ENCODE measurements around the gene IFNW1.
"Not testable (repeated sequence)": the region's sequence is repeated elsewhere in the genome, so short reads cannot be mapped to it uniquely, and the experiment has no call there.

Gene IFNW1

DNA sequence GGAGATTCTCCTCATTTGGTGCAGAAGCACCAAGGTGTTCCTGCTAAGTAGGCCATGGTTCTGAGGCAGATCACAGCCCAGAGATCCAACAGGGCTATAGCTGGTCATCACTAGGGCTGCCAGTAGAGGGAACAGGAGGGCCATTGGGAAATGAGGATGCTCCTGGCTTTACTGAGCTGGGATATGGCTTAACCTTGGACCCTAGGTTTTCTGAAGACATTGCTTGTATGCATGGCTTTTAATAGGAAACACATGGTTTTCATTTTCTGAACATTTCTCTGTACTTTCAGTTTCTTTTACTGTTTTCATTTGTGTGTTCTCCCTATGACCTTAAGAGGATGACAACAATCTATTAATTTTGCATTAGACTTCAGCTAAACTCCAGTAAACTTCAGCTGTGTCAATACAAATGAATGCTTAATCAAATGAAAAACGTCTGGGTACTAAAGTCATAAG lies at the start of gene IFNW1:
Gene IFNW1, minus strand, starts transcription at position 406 of the 456 bp plus-strand sequence. Its CDS starts 262 bp downstream, at position 144.
- TF ChIP-seq, protein P1, sequence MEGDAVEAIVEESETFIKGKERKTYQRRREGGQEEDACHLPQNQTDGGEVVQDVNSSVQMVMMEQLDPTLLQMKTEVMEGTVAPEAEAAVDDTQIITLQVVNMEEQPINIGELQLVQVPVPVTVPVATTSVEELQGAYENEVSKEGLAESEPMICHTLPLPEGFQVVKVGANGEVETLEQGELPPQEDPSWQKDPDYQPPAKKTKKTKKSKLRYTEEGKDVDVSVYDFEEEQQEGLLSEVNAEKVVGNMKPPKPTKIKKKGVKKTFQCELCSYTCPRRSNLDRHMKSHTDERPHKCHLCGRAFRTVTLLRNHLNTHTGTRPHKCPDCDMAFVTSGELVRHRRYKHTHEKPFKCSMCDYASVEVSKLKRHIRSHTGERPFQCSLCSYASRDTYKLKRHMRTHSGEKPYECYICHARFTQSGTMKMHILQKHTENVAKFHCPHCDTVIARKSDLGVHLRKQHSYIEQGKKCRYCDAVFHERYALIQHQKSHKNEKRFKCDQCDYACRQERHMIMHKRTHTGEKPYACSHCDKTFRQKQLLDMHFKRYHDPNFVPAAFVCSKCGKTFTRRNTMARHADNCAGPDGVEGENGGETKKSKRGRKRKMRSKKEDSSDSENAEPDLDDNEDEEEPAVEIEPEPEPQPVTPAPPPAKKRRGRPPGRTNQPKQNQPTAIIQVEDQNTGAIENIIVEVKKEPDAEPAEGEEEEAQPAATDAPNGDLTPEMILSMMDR (conservative IDR thresholded peaks at IDR 0.05; ENCODE audit: low read depth, low read length) = peak; percentile 33
- no peak for DNase-seq (ENCODE audit: low read depth)
- H3K4me3 ChIP-seq (ENCODE audit: low read depth, low read length) = no peak within 1 kb of the TSS

DNA sequence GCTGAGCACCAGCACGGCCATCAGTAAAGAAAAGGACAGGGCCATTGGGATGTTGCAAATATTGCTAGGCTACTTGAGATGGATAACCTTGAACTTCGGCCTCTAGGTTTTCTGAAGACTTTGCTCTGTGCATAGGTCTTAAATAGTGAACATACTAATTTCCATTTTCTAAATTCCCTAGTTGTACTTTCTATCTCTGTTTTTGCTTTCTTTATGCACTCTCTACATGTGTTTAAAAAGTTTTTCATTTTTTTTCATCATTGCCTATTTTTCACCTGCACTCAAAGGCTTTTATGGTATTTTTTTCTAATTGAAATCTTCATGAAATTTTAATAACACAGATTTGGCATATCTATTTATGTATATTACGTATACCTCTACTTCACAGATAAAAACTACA lies 45.9 kb upstream of the IFNW1 start, which contains the start of gene IFNA4:
Gene IFNA4, minus strand, starts transcription at position 101 of the 400 bp plus-strand sequence. Its CDS starts 56 bp downstream, at position 45.
- H3K4me3 ChIP-seq (ENCODE audit: low read depth, low read length) = not testable (repeated sequence)

DNA sequence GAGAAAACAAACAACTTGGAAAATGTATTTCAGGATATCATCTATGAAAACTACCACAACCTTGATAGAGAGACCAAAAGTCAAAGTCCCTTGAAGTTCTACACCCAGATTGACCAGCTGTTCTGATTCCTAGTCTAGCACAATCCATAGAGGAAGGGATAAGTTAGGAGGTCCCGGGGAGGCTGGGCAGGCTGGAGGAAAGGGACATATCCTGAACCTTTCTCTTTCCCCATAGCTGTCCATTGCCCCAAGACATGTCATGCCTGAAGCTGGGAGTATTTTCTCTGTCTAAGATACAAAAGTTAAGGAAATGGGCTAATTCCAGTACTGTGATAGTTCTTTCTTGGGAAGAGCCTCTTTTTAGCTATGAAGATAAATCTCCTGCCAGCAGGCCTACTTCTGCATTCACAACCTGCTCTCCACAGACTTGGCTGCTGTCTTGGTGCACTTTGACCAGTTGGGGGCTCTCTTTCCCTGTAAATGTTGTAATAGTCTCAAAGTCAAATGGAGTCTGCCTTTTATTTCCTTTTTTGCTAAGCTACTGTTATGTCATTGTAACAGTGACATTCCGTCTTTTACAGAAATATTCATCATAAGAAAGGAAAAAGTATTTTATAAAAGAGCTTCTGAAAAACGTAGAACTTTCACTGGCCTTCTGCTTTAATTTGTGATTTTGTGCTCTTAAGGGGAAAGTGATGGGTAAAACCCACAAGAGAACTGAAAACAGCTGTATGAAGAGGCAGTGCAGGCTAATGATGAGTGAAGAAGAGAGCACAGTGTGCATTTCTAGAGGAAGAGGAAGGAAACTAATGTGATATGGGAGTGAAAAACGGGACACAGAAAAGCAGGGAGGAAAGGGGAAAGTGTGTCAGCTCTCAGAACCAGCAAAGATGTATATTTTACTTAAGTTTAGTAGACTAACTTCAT lies 41.4 kb upstream of the IFNW1 start:
- peak; percentile 38 for DNase-seq (ENCODE audit: low read depth)
- H3K4me3 ChIP-seq (ENCODE audit: low read depth, low read length) = not testable (repeated sequence)
- TF ChIP-seq, protein P1 (conservative IDR thresholded peaks at IDR 0.05; ENCODE audit: low read depth, low read length) = peak; percentile 64

More for the DNA sequence above, 45.9 kb upstream of the IFNW1 start, which contains the start of gene IFNA4:
- not testable (repeated sequence) for DNase-seq (ENCODE audit: low read depth)

DNA sequence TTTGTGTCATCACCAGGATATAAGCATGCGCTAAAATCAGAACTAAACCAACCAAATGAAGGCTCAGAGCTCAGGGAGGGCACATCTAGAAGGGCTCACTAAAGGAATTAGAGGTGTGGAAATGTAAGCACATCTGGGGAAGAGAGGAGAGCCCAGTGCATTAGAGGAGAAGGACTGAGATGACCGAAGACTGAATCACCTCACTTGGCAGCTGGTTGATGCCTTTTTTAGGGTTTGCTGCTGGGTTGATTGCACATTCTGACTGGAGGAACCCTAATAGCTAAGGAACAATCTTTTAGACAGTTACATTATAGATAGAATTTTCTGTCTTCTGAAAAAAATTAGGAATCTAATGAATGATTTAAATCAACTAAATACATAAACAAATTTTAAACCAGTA lies 33.0 kb upstream of the IFNW1 start:
- TF ChIP-seq, protein P1 (conservative IDR thresholded peaks at IDR 0.05; ENCODE audit: low read depth, low read length) = no peak
- H3K4me3 ChIP-seq (ENCODE audit: low read depth, low read length) = no peak overlapping the region
- DNase-seq (ENCODE audit: low read depth) = no peak

DNA sequence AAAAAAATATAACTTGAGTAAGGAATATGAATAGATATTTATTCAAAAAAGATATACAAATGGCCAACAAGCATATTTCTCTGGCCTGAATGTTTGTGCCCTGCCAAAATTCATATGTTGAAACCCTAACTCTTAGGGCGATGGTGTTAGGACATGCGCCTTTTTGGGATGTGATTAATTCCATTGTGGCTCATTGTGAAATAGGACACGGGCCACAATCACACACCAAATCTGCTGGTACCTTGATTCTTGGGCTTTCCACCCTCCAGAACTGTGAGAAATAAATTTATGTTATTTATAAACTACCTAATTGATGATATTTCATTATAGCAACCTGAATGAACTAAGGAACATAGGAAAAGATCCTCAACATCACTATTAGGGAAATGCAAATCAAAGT lies 30.5 kb upstream of the IFNW1 start:
- TF ChIP-seq, protein P1 (conservative IDR thresholded peaks at IDR 0.05; ENCODE audit: low read depth, low read length) = no peak
- H3K4me3 ChIP-seq (ENCODE audit: low read depth, low read length) = no peak overlapping the region
- DNase-seq (ENCODE audit: low read depth) = no peak

DNA sequence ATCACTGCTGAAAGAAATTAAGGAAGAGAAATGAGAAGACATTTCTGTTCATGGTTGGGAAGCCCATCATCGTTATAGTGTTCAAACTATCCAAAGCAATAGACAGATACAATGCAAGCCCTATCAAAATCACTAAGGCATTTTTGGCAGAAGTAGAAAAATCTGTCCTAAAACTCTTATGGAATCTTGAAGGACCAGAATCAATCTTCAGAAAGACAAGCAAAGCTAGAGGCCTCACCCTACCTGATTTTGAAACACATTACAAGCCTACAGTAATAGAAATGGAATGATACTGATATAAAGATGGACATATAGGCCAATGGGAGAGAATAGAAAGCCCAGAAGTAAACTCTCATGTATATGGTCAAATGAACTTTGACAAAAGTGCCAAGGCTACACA lies 29.7 kb upstream of the IFNW1 start:
- TF ChIP-seq, protein P1 (conservative IDR thresholded peaks at IDR 0.05; ENCODE audit: low read depth, low read length) = no peak
- DNase-seq (ENCODE audit: low read depth) = no peak
- H3K4me3 ChIP-seq (ENCODE audit: low read depth, low read length) = no peak overlapping the region

DNA sequence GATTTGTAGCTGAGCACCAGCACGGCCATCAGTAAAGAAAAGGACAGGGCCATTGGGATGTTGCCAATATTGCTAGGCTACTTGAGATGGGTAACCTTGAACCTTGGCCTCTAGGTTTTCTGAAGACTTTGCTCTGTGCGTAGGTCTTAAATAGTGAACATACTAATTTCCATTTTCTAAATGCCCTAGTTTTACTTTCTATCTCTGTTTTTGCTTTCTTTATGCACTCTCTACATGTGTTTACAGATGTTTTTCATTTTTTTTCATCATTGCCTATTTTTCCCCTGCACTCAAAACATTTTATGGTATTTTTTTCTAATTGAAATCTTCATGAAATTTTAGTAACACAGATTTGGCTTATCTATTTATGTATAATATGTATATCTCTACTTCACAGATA lies 24.9 kb upstream of the IFNW1 start, which contains the start of gene IFNA21:
Gene IFNA21, minus strand, starts transcription at position 101 of the 400 bp plus-strand sequence. Its CDS starts 48 bp downstream, at position 53.
- DNase-seq (ENCODE audit: low read depth); H3K4me3 ChIP-seq (ENCODE audit: low read depth, low read length): not testable (repeated sequence)

DNA sequence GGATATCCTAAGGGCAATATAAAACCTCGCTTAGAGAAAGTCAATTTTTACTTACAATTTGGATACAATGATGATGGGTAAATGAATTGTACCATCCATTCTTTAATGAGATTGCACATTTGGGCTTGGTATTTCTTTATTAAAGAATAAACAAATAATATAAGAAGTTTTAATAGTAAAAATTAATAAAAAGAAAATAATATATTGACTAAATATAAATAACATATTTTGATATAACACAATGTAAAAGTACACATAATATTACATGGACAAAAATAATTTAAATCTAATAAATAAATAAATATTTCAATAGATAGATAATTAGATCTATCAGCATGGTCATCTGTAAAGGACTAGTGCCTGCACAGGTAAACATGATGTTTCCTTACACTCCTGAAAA lies 23.9 kb upstream of the IFNW1 start:
- DNase-seq (ENCODE audit: low read depth) = no peak
- TF ChIP-seq, protein P1 (conservative IDR thresholded peaks at IDR 0.05; ENCODE audit: low read depth, low read length) = no peak
- no peak overlapping the region for H3K4me3 ChIP-seq (ENCODE audit: low read depth, low read length)
